Esophagus squamous epithelium (tissue), 4 donors: ENCODE data around the gene ZNF624.

ENCODE experiments used
- POLR2A ChIP-seq, 4 donors: fragments of 450-650 bp; IDR thresholded peaks; one replicate each; pipeline ENCODE4 v1.6.1; 2017; ENCODE audit warnings: antibody characterized with exemption in 4 of 4, mild to moderate bottlenecking in 4 of 4, moderate library complexity in 3 of 4
- TF ChIP-seq, protein P1 (sequence below), 6 experiments: fragments of 450-650 bp in 4 of 6; fragments of 200-600 bp in 2 of 6; sonication (generic) in 2 of 6; IDR thresholded peaks; one replicate each; pipeline ENCODE4 v1.5.1; 2016 to 2019; ENCODE audit warnings: antibody characterized with exemption in 6 of 6, mild to moderate bottlenecking in 4 of 6, moderate library complexity in 4 of 6

- no peak for TF ChIP-seq POLR2A (IDR thresholded peaks at IDR 0.05)
- TF ChIP-seq, protein P1, sequence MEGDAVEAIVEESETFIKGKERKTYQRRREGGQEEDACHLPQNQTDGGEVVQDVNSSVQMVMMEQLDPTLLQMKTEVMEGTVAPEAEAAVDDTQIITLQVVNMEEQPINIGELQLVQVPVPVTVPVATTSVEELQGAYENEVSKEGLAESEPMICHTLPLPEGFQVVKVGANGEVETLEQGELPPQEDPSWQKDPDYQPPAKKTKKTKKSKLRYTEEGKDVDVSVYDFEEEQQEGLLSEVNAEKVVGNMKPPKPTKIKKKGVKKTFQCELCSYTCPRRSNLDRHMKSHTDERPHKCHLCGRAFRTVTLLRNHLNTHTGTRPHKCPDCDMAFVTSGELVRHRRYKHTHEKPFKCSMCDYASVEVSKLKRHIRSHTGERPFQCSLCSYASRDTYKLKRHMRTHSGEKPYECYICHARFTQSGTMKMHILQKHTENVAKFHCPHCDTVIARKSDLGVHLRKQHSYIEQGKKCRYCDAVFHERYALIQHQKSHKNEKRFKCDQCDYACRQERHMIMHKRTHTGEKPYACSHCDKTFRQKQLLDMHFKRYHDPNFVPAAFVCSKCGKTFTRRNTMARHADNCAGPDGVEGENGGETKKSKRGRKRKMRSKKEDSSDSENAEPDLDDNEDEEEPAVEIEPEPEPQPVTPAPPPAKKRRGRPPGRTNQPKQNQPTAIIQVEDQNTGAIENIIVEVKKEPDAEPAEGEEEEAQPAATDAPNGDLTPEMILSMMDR (IDR thresholded peaks at IDR 0.05): no peak
Measured at GRCh38 chr17:16676676-16677268, 23.1 kb upstream of the ZNF624 start.
